ENCODE data around the gene ABO. TPM values are rescaled to one million over a fixed set of nuclear protein-coding genes. Genes with fewer than 3 reads are reported as not detected.

ABO gene
- total RNA-seq, 1 experiment from 2014 or later: 0.37 TPM

- Histone ChIP-seq H3K27me3 (ENCODE audit: insufficient read depth, low read length) (no peaks in the 10 kb centered on the region), H4K5ac (ENCODE audit: insufficient read length, low read depth, low read length) (no peak overlapping the region), H3K56ac (ENCODE audit: insufficient read length, low read depth, low read length) (no peak overlapping the region), H3K4me1 (ENCODE audit: insufficient read depth, low read length) (no peaks in the 10 kb centered on the region; the same call in 1 of the 2 replicates), H3K23me2 (ENCODE audit: insufficient read length, low read depth, low read length, poor library complexity, severe bottlenecking) (no peaks in the 10 kb centered on the region), H3K9ac (ENCODE audit: extremely low read depth, insufficient read length, low read length) (no peak overlapping the region), H3K79me1 (ENCODE audit: insufficient read depth, low read depth, low read length, poor library complexity, severe bottlenecking) (no peaks in the 10 kb centered on the region), H2BK120ac (ENCODE audit: low read depth, low read length, poor library complexity, severe bottlenecking) (no peak overlapping the region), H2BK12ac (ENCODE audit: insufficient read length, low read depth, low read length) (no peak overlapping the region), H3K79me2 (ENCODE audit: insufficient read depth, low read length) (no peaks in the 10 kb centered on the region), H2BK15ac (ENCODE audit: low read depth, low read length) (no peak overlapping the region), H3T11ph (ENCODE audit: low read length) (no peak overlapping the region), H3K27ac (ENCODE audit: insufficient read length, low read depth, low read length) (no peak overlapping the region), H4K8ac (replicated peaks; ENCODE audit: insufficient read length, low read depth, low read length) (no peak overlapping the region), H3K9me3 (ENCODE audit: control insufficient read depth, low read depth, low read length) (peaks cover 11% of the 10 kb centered on the region), H4K20me1 (ENCODE audit: control insufficient read depth, insufficient read depth, insufficient read length) (no peaks in the 10 kb centered on the region), H4K91ac (ENCODE audit: insufficient read length, low read depth, low read length) (no peak overlapping the region), H2AFZ (ENCODE audit: low read length) (no peak overlapping the region), H2BK20ac (ENCODE audit: low read depth, low read length, poor library complexity, severe bottlenecking) (no peak overlapping the region), H2AK5ac (ENCODE audit: insufficient read length, low read length) (no peak overlapping the region), H3K14ac (ENCODE audit: insufficient read depth, low read length) (no peak overlapping the region), H3K18ac (ENCODE audit: insufficient read length, low read depth, low read length) (no peak overlapping the region), H3K4me2 (ENCODE audit: insufficient read depth, insufficient read length, low read length) (no peak overlapping the region), H3K23ac (ENCODE audit: insufficient read length, low read depth, low read length) (no peak overlapping the region), H2BK5ac (ENCODE audit: insufficient read length, low read length) (no peak overlapping the region), H3K4ac (ENCODE audit: low read depth, low read length) (no peak overlapping the region)
- no CpG with 5 or more reads among the region's 10 CpGs for WGBS (ENCODE audit: extremely low coverage, insufficient read length, low lambda C conversion rate)
- H3K27me3 Mint-ChIP-seq (ENCODE audit: low read depth): peaks cover 28% of the 10 kb centered on the region
- peaks cover 0 to 9% (median 4%) of the 10 kb centered on the region in 3 experiments; a peak in 4 of 7 replicates for H3K36me3 Mint-ChIP-seq (ENCODE audit: insufficient read depth in 1 of 3, low read depth in 3 of 3)
- DNase-seq: no peak
- H3K27ac Mint-ChIP-seq: no peak overlapping the region
- H3K4me3 Mint-ChIP-seq: no peak overlapping the region
- no peak for TF ChIP-seq CTCF (conservative IDR thresholded peaks at IDR 0.05)
- no peaks in the 10 kb centered on the region for H3K4me1 Mint-ChIP-seq
- H3K9me3 Mint-ChIP-seq: peaks cover 25 to 32% of the 10 kb centered on the region in 2 experiments
Measured at GRCh38 chr9:133323211-133323610, 48.2 kb upstream of the ABO start.

Data from H9 (cell line).